Natural killer cell (primary cell): ENCODE results near the gene CPA5. TPM values are rescaled to one million over a fixed set of nuclear protein-coding genes. Genes with fewer than 3 reads are reported as not detected.

ENCODE experiments used
- ATAC-seq, 3 donors: fragments of 150-1000 bp in 2 of 3; fragments of 200-7000 bp in 1 of 3; cut with Tn5 transposase; 1 replicate in 1 of 3; 2 replicates in 2 of 3; pipeline ENCODE4 v1.10.0; 2021; ENCODE audit warnings: mild to moderate bottlenecking in 2 of 3, moderate library complexity in 2 of 3
- DNase-seq, 2 donors: peaks; one replicate each; pipeline versions ENCODE4 v3.0.0 to v3.0.0-alpha.2; 2013 to 2021; ENCODE audit warnings: mixed read lengths in 1 of 2
- H3K27ac ChIP-seq: one replicate; pipeline ENCODE4 v1.5.1; 2013; ENCODE audit warnings: mild to moderate bottlenecking, low read length
- H3K27me3 ChIP-seq: one replicate; pipeline ENCODE4 v1.6.1; 2013; ENCODE audit warnings: low read length; ENCODE audit not compliant: control insufficient read depth, insufficient read depth
- H3K36me3 ChIP-seq: one replicate; pipeline ENCODE4 v1.6.1; 2013; ENCODE audit warnings: low read length; ENCODE audit not compliant: control insufficient read depth, insufficient read depth
- H3K4me1 ChIP-seq: one replicate; pipeline ENCODE4 v1.6.1; 2013; ENCODE audit warnings: low read length; ENCODE audit not compliant: control insufficient read depth, insufficient read depth
- H3K4me3 ChIP-seq: one replicate; pipeline ENCODE4 v1.5.1; 2013; ENCODE audit warnings: low read length
- H3K9me3 ChIP-seq: one replicate; pipeline ENCODE4 v1.6.1; 2013; ENCODE audit warnings: low read length; ENCODE audit not compliant: control insufficient read depth, insufficient read depth
- H3K27ac Mint-ChIP-seq, 2 donors: one replicate each; pipeline ENCODE4 v1.8.0; 2022; ENCODE audit warnings: mild to moderate bottlenecking in 2 of 2, mixed read lengths in 2 of 2, moderate library complexity in 1 of 2
- H3K27me3 Mint-ChIP-seq, 2 donors: one replicate each; pipeline ENCODE4 v1.8.0; 2022; ENCODE audit warnings: low read depth in 2 of 2, mixed read lengths in 2 of 2
- H3K36me3 Mint-ChIP-seq: one replicate; pipeline ENCODE4 v1.8.0; 2022; ENCODE audit warnings: mixed read lengths
- H3K4me1 Mint-ChIP-seq, 2 donors: one replicate each; pipeline ENCODE4 v1.8.0; 2022; ENCODE audit warnings: mixed read lengths in 2 of 2
- H3K4me3 Mint-ChIP-seq: one replicate; pipeline ENCODE4 v1.8.0; 2022; ENCODE audit warnings: mild to moderate bottlenecking, moderate library complexity, mixed read lengths
- H3K9me3 Mint-ChIP-seq, 2 donors: one replicate each; pipeline ENCODE4 v1.8.0; 2022; ENCODE audit warnings: mixed read lengths in 2 of 2
- CTCF ChIP-seq: fragments of 200-600 bp; IDR thresholded peaks from one replicate; pipeline ENCODE4 v1.8.0; 2022; ENCODE audit warnings: antibody characterized with exemption
- WGBS: methylation state at CpG from one replicate; pipeline ENCODE4 v1.1.7; 2013; ENCODE audit warnings: missing lambda C conversion rate; ENCODE audit not compliant: insufficient coverage; 5-methylcytosine and 5-hydroxymethylcytosine counted together
- intact Hi-C: fragments of 100-400 bp; cut with micrococcal nuclease; formaldehyde crosslinking; loops from one replicate; pipeline ENCODE4 v1.14.2; 2022
- total RNA-seq, 4 donors: library from RNA; stranded (reverse); fragments of 120-200 nt in 1 of 4; gene quantifications; one replicate each; pipeline versions ENCODE4 v1.2.3 to v1.2.4, GENCODE V29; 2013 to 2022

CPA5 gene
- total RNA-seq, 3 donors from 2014 or later (not counting 1 experiment from before 2014, with no cell fraction given), result not detected

GRCh38 chr7:130388671-130389070, 44.1 kb downstream of the CPA5 start:
- ATAC-seq, result no peak
- no peak overlapping the region for H3K27ac Mint-ChIP-seq
- H3K36me3 ChIP-seq, result no peaks in the 10 kb centered on the region
- no peaks in the 10 kb centered on the region for H3K27me3 ChIP-seq
- H3K36me3 Mint-ChIP-seq, result no peaks in the 10 kb centered on the region
- H3K4me1 Mint-ChIP-seq, result peaks cover 7 to 8% of the 10 kb centered on the region in 2 donors
- H3K4me3 Mint-ChIP-seq, result no peak overlapping the region
- H3K9me3 ChIP-seq, result no peaks in the 10 kb centered on the region
- H3K4me3 ChIP-seq, result no peak overlapping the region
- H3K9me3 Mint-ChIP-seq, result no peaks in the 10 kb centered on the region
- peaks cover 1% of the 10 kb centered on the region for H3K4me1 ChIP-seq
- 75% methylated on average over 2 of the region's 2 CpGs for WGBS
- intact Hi-C loops, result no loop called here
- H3K27me3 Mint-ChIP-seq, result no peaks in the 10 kb centered on the region
- H3K27ac ChIP-seq, result no peak overlapping the region
- no peak for TF ChIP-seq CTCF
- no peak for DNase-seq

- Histone ChIP-seq H3K4me1 (peaks cover 14% of the 10 kb centered on the region), H3K27me3 (no peaks in the 10 kb centered on the region), H3K4me3 (no peak overlapping the region), H3K9me3 (no peaks in the 10 kb centered on the region), H3K36me3 (no peaks in the 10 kb centered on the region), H3K27ac (no peak overlapping the region)
- H3K27ac Mint-ChIP-seq, result no peak overlapping the region
- intact Hi-C loops, result no loop called here
- H3K36me3 Mint-ChIP-seq, result no peaks in the 10 kb centered on the region
- H3K4me1 Mint-ChIP-seq, result peaks cover 23 to 24% of the 10 kb centered on the region in 2 donors
- no CpG with 5 or more reads among the region's 1 CpG for WGBS
- ATAC-seq, result no peak
- no peak for TF ChIP-seq CTCF
- H3K27me3 Mint-ChIP-seq, result no peaks in the 10 kb centered on the region
- no peak overlapping the region for H3K4me3 Mint-ChIP-seq
- no peaks in the 10 kb centered on the region for H3K9me3 Mint-ChIP-seq
- no peak for DNase-seq
Observed at GRCh38 chr7:130390486-130390885, 45.9 kb downstream of the CPA5 start.

- intact Hi-C loops, result no loop called here
- Histone ChIP-seq H3K4me3 (no peak overlapping the region), H3K27ac (no peak overlapping the region), H3K27me3 (no peaks in the 10 kb centered on the region), H3K4me1 (peaks cover 14% of the 10 kb centered on the region), H3K9me3 (no peaks in the 10 kb centered on the region), H3K36me3 (no peaks in the 10 kb centered on the region)
- WGBS, result 91% methylated on average over 5 of the region's 5 CpGs
- Mint-ChIP-seq H3K27ac (peak overlapping the region; percentile 82 to 83), H3K27me3 (no peaks in the 10 kb centered on the region), H3K36me3 (no peaks in the 10 kb centered on the region), H3K4me1 (peaks cover 23 to 24% of the 10 kb centered on the region in 2 donors), H3K4me3 (no peak overlapping the region), H3K9me3 (no peaks in the 10 kb centered on the region)
- DNase-seq (no peak), ATAC-seq (no peak)
- TF ChIP-seq CTCF, result no peak
Observed at GRCh38 chr7:130393101-130393561, 48.5 kb downstream of the CPA5 start.

GRCh38 chr7:130393841-130394411, 49.3 kb downstream of the CPA5 start:
- peak in 2 of 3 donors; percentile 7 to 17 for ATAC-seq
- peaks cover 5% of the 10 kb centered on the region for H3K36me3 Mint-ChIP-seq
- H3K27ac ChIP-seq, result no peak overlapping the region
- H3K27ac Mint-ChIP-seq, result peak overlapping the region; percentile 82 to 83
- no peak overlapping the region for H3K4me3 ChIP-seq
- peaks cover 23 to 24% of the 10 kb centered on the region in 2 donors for H3K4me1 Mint-ChIP-seq
- no peaks in the 10 kb centered on the region for H3K9me3 Mint-ChIP-seq
- H3K36me3 ChIP-seq, result no peaks in the 10 kb centered on the region
- peaks cover 14% of the 10 kb centered on the region for H3K4me1 ChIP-seq
- H3K27me3 ChIP-seq, result no peaks in the 10 kb centered on the region
- 55% methylated on average over 9 of the region's 10 CpGs for WGBS
- peak overlapping the region; percentile 81 for H3K4me3 Mint-ChIP-seq
- TF ChIP-seq CTCF, result no peak
- intact Hi-C loops, result no loop called here
- no peaks in the 10 kb centered on the region for H3K9me3 ChIP-seq
- H3K27me3 Mint-ChIP-seq, result no peaks in the 10 kb centered on the region
- DNase-seq, result no peak
